ENCODE data around the gene PPP1R12B.
"Not testable (repeated sequence)": the region's sequence is repeated elsewhere in the genome, so short reads cannot be mapped to it uniquely, and the experiment has no call there.

- TF ChIP-seq, protein P1, sequence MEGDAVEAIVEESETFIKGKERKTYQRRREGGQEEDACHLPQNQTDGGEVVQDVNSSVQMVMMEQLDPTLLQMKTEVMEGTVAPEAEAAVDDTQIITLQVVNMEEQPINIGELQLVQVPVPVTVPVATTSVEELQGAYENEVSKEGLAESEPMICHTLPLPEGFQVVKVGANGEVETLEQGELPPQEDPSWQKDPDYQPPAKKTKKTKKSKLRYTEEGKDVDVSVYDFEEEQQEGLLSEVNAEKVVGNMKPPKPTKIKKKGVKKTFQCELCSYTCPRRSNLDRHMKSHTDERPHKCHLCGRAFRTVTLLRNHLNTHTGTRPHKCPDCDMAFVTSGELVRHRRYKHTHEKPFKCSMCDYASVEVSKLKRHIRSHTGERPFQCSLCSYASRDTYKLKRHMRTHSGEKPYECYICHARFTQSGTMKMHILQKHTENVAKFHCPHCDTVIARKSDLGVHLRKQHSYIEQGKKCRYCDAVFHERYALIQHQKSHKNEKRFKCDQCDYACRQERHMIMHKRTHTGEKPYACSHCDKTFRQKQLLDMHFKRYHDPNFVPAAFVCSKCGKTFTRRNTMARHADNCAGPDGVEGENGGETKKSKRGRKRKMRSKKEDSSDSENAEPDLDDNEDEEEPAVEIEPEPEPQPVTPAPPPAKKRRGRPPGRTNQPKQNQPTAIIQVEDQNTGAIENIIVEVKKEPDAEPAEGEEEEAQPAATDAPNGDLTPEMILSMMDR (conservative IDR thresholded peaks at IDR 0.05 in 1 of 2, IDR thresholded peaks at IDR 0.05 in 1 of 2; ENCODE audit: low read depth in 1 of 2, low read length in 2 of 2) = not testable (repeated sequence)
- TF ChIP-seq EZH2 (IDR thresholded peaks at IDR 0.05; ENCODE audit: low read length, missing control alignments) = not testable (repeated sequence)
These were observed 72.1 kb downstream of the PPP1R12B start for GRCh38 chr1:202420422-202421094.
